SU-DHL-6 (cell line): Measurements from ENCODE around the gene PPP1R3C.

Experiments
- H2AFZ ChIP-seq: fragments of 200-600 bp; sonication (generic); 2 replicates; pipeline ENCODE4 v1.6.1; 2014; ENCODE audit warnings: low read depth, mild to moderate bottlenecking, moderate library complexity, mixed read lengths, antibody characterized with exemption, low read length; ENCODE audit not compliant: severe bottlenecking
- H3F3A ChIP-seq: fragments of 200-600 bp; shearing (Covaris generic); 2 replicates; pipeline ENCODE4 v1.6.0; 2016; ENCODE audit warnings: antibody characterized with exemption, mild to moderate bottlenecking; ENCODE audit not compliant: insufficient read depth
- H3K27ac ChIP-seq: fragments of 200-600 bp; sonication (generic); 2 replicates; pipeline ENCODE4 v1.5.1; 2016; ENCODE audit warnings: low read depth, mild to moderate bottlenecking, low read length, moderate library complexity, mixed read lengths
- H3K27me3 ChIP-seq: fragments of 200-600 bp; sonication (generic), shearing (Covaris generic); 2 replicates; pipeline ENCODE4 v1.6.0; 2014; ENCODE audit warnings: mild to moderate bottlenecking, low read length
- H3K36me3 ChIP-seq: fragments of 200-600 bp; sonication (generic); 2 replicates; pipeline ENCODE4 v1.6.1; 2014; ENCODE audit warnings: mild to moderate bottlenecking, low read length, mixed read lengths
- H3K4me2 ChIP-seq: fragments of 300-600, 200-600 bp; shearing (Covaris generic), sonication (generic); 2 replicates; pipeline ENCODE4 v1.6.0; 2014; ENCODE audit warnings: low read length, low read depth, mild to moderate bottlenecking; ENCODE audit not compliant: poor library complexity, severe bottlenecking
- H3K4me3 ChIP-seq: fragments of 200-600 bp; sonication (generic); 2 replicates; pipeline ENCODE4 v1.5.1; 2014; ENCODE audit warnings: antibody characterized with exemption, low read length, mild to moderate bottlenecking, mixed read lengths; ENCODE audit not compliant: insufficient read depth, poor library complexity, severe bottlenecking
- H3K79me2 ChIP-seq: fragments of 200-600 bp; sonication (generic); 2 replicates; pipeline ENCODE4 v1.6.1; 2014; ENCODE audit warnings: mild to moderate bottlenecking, low read length, moderate library complexity; ENCODE audit not compliant: insufficient read depth
- H3K9ac ChIP-seq: fragments of 200-600 bp; sonication (generic); 2 replicates; pipeline ENCODE4 v1.7.0; 2014; ENCODE audit warnings: mild to moderate bottlenecking, low read length
- H3K9me2 ChIP-seq: fragments of 200-600 bp; sonication (generic); replicated peaks from 2 replicates; pipeline ENCODE4 v1.6.1; 2014; ENCODE audit warnings: low read length; ENCODE audit not compliant: insufficient read depth
- H3K9me3 ChIP-seq: fragments of 200-600 bp; sonication (generic); 2 replicates; pipeline ENCODE4 v1.6.1; 2014; ENCODE audit warnings: low read length, mixed read lengths; ENCODE audit not compliant: insufficient read depth
- H4K20me1 ChIP-seq: fragments of 200-600 bp; sonication (generic); 2 replicates; pipeline ENCODE4 v1.6.1; 2014; ENCODE audit warnings: low read depth, mild to moderate bottlenecking, antibody characterized with exemption, low read length, moderate library complexity, mixed read lengths
- EZH2phosphoT487 ChIP-seq: fragments of 200-600 bp; sonication (generic), shearing (Covaris generic); conservative IDR thresholded peaks from 2 replicates; pipeline ENCODE4 v1.6.1; 2018; ENCODE audit warnings: mild to moderate bottlenecking, antibody characterized with exemption, low read length, moderate library complexity, mixed read lengths
- TF ChIP-seq, protein P1 (sequence below): fragments of 200-600 bp; sonication (generic); IDR thresholded peaks from one replicate; pipeline ENCODE4 v1.5.1; 2017; ENCODE audit warnings: antibody characterized with exemption, mild to moderate bottlenecking, low read length, moderate library complexity; ENCODE audit not compliant: insufficient read depth, poor library complexity, severe bottlenecking

PPP1R3C gene

DNA sequence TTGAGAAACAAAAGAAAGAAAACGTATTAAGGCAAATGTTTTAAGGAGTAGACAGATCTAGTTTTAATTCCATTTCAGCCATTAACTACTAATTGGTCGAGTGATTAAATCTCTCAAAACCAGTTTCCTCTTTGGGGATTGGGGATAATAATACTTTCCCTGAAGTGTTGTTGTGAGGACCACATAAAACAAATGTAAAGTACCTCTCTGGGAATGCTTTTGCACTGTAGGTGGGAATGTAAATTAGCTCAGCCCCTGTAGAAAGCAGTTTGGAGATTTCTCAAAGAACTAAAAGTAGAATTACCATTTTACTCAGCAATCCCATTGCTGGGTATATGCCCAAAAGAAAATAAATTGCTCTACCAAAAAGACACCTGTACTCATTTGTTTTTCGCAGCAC, 36.0 kb upstream of the PPP1R3C start:
- no peaks in the 10 kb centered on the region for H3K27me3 ChIP-seq
- H3K9me2 ChIP-seq = no peaks in the 10 kb centered on the region
- H3F3A ChIP-seq = no peaks in the 10 kb centered on the region
- no peak overlapping the region for H3K4me2 ChIP-seq
- no peak for TF ChIP-seq EZH2phosphoT487
- TF ChIP-seq, protein P1, sequence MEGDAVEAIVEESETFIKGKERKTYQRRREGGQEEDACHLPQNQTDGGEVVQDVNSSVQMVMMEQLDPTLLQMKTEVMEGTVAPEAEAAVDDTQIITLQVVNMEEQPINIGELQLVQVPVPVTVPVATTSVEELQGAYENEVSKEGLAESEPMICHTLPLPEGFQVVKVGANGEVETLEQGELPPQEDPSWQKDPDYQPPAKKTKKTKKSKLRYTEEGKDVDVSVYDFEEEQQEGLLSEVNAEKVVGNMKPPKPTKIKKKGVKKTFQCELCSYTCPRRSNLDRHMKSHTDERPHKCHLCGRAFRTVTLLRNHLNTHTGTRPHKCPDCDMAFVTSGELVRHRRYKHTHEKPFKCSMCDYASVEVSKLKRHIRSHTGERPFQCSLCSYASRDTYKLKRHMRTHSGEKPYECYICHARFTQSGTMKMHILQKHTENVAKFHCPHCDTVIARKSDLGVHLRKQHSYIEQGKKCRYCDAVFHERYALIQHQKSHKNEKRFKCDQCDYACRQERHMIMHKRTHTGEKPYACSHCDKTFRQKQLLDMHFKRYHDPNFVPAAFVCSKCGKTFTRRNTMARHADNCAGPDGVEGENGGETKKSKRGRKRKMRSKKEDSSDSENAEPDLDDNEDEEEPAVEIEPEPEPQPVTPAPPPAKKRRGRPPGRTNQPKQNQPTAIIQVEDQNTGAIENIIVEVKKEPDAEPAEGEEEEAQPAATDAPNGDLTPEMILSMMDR = no peak
- H3K4me3 ChIP-seq = no peak overlapping the region
- no peaks in the 10 kb centered on the region for H3K79me2 ChIP-seq
- H4K20me1 ChIP-seq = no peaks in the 10 kb centered on the region
- H3K9me3 ChIP-seq = no peaks in the 10 kb centered on the region
- H3K27ac ChIP-seq = no peak overlapping the region
- H3K36me3 ChIP-seq = no peaks in the 10 kb centered on the region
- H3K9ac ChIP-seq = no peak overlapping the region
- H2AFZ ChIP-seq = no peak overlapping the region

GRCh38 chr10:91665842-91666241, 33.0 kb upstream of the PPP1R3C start:
- no peak overlapping the region for H3K9ac ChIP-seq

GRCh38 chr10:91664426-91664825, 31.6 kb upstream of the PPP1R3C start:
- H2AFZ ChIP-seq = no peak overlapping the region
- no peaks in the 10 kb centered on the region for H3K9me3 ChIP-seq
- H3K9me2 ChIP-seq = no peaks in the 10 kb centered on the region
- TF ChIP-seq EZH2phosphoT487 = no peak
- TF ChIP-seq, protein P1 = no peak
- no peak overlapping the region for H3K9ac ChIP-seq
- no peak overlapping the region for H3K27ac ChIP-seq
- H3F3A ChIP-seq = no peaks in the 10 kb centered on the region
- no peaks in the 10 kb centered on the region for H3K27me3 ChIP-seq
- H3K36me3 ChIP-seq = no peaks in the 10 kb centered on the region
- H4K20me1 ChIP-seq = no peaks in the 10 kb centered on the region
- H3K4me2 ChIP-seq = no peak overlapping the region
- no peak overlapping the region for H3K4me3 ChIP-seq
- H3K79me2 ChIP-seq = no peaks in the 10 kb centered on the region

More at GRCh38 chr10:91665842-91666241, 33.0 kb upstream of the PPP1R3C start:
- Histone ChIP-seq H3F3A (no peaks in the 10 kb centered on the region), H3K79me2 (no peaks in the 10 kb centered on the region), H3K27me3 (no peaks in the 10 kb centered on the region), H4K20me1 (no peaks in the 10 kb centered on the region), H3K4me3 (no peak overlapping the region), H3K9me3 (no peaks in the 10 kb centered on the region), H3K27ac (no peak overlapping the region), H3K9me2 (no peaks in the 10 kb centered on the region), H3K4me2 (no peak overlapping the region), H3K36me3 (no peaks in the 10 kb centered on the region), H2AFZ (no peak overlapping the region)
- TF ChIP-seq, protein P1 = no peak
- no peak for TF ChIP-seq EZH2phosphoT487
